ENCODE data around the gene TTC1. TPM values are rescaled to one million over a fixed set of nuclear protein-coding genes. Genes with fewer than 3 reads are reported as not detected.
A peak's percentile ranks its signal among the peaks of the same experiment; 100 is the strongest.

TTC1 gene
- total and polyA plus RNA-seq, 4 donors: 52.7 to 63.0 (median 59.1) TPM

DNA sequence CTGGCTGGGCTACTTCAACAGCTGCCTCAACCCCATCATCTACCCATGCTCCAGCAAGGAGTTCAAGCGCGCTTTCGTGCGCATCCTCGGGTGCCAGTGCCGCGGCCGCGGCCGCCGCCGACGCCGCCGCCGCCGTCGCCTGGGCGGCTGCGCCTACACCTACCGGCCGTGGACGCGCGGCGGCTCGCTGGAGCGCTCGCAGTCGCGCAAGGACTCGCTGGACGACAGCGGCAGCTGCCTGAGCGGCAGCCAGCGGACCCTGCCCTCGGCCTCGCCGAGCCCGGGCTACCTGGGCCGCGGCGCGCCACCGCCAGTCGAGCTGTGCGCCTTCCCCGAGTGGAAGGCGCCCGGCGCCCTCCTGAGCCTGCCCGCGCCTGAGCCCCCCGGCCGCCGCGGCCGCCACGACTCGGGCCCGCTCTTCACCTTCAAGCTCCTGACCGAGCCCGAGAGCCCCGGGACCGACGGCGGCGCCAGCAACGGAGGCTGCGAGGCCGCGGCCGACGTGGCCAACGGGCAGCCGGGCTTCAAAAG is 36.9 kb upstream of the TTC1 start:
- Histone ChIP-seq H3K4me3 (ENCODE audit: low read depth, low read length) (no peak overlapping the region), H3K27me3 (ENCODE audit: control insufficient read depth, insufficient read depth, low read length) (peaks cover 42% of the 10 kb centered on the region), H3K4me1 (ENCODE audit: control insufficient read depth, insufficient read depth, low read length) (peaks cover 9% of the 10 kb centered on the region), H3K36me3 (ENCODE audit: control insufficient read depth, insufficient read depth, low read length) (no peaks in the 10 kb centered on the region), H3K27ac (ENCODE audit: low read depth, low read length) (no peak overlapping the region), H3K9me3 (ENCODE audit: control insufficient read depth, insufficient read depth, low read length) (no peaks in the 10 kb centered on the region)
- WGBS (ENCODE audit: insufficient coverage): 1% methylated on average over 76 of the region's 76 CpGs
- peak in 2 of 6 donors; percentile 33 to 54 for DNase-seq (ENCODE audit: low read depth in 4 of 6, low spot score in 6 of 6)

DNA sequence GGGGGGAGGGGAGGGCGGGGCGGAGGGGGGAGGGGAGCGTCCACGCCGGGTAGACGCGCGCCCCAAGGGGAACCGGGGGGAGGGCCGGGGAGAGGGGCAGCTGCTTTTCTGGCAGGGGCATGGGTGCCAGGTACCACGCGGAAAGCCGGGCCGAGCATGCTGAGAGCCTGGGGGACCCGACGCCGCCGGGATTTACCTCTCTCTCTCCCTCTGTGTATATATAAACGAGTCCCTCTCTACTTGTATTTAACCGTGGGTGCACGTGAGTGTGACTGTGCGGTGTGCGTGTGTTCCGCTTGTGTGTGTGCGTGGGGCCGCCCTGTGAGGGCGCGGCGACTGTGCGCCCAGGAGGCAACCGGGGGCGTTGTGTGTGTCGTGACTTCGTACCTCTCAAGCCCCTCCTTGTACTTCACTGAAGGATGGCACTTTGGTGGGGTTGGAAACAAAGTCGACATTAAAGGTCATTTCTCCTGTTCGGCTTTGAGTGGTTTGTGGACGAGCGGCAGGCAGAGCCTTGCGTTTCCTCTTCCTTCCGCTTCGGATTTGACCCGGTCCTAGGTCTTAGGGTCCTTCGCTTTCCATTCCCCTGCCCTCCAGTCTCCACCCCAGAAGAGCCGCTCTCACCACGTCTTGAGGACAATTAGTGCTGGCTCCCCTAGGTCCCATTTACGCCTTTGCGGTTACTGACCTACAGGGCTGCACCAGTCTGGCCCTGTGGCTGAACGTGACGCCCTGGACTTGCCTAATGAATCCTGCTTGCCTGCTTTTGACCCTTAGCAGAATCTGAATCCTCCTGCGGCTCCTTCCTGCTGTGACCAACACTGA is 36.2 kb upstream of the TTC1 start:
- 35% methylated on average over 31 of the region's 50 CpGs for WGBS (ENCODE audit: insufficient coverage)
- peaks cover 9% of the 10 kb centered on the region for H3K4me1 ChIP-seq (ENCODE audit: control insufficient read depth, insufficient read depth, low read length)
- DNase-seq (ENCODE audit: low read depth in 4 of 6, low spot score in 6 of 6): no peak
- no peak overlapping the region for H3K27ac ChIP-seq (ENCODE audit: low read depth, low read length)
- H3K36me3 ChIP-seq (ENCODE audit: control insufficient read depth, insufficient read depth, low read length): no peaks in the 10 kb centered on the region
- H3K9me3 ChIP-seq (ENCODE audit: control insufficient read depth, insufficient read depth, low read length): no peaks in the 10 kb centered on the region
- no peak overlapping the region for H3K4me3 ChIP-seq (ENCODE audit: low read depth, low read length)
- peaks cover 42% of the 10 kb centered on the region for H3K27me3 ChIP-seq (ENCODE audit: control insufficient read depth, insufficient read depth, low read length)

DNA sequence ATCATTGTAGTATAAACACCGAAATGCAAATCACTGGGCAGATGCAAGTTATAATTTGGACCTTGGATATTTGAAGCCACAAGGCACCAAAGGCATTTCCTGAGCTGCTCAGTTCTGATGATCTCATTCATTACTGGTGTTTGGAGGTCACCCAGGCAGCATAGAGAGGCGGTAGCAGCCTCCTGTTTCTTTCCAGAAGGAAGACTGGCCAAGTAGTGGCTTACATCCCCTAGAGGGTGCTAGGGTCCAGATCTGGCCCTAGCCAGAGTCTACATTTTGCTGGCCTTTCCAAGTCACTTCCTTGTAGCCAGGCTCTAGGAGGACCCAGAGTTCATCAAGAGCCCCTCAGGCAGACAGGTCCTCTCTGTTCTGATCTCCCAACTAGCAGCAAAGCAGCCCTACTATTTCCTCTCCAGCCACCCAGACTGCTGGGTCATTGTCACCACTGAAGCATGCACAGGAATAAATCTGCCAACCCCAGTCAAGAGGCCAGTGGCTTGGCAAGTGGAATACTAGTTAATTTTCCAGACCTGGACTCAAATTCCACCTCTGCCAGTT is 33.4 kb upstream of the TTC1 start:
- Histone ChIP-seq H3K27me3 (ENCODE audit: control insufficient read depth, insufficient read depth, low read length) (peaks cover 35% of the 10 kb centered on the region), H3K4me1 (ENCODE audit: control insufficient read depth, insufficient read depth, low read length) (peaks cover 9% of the 10 kb centered on the region), H3K27ac (ENCODE audit: low read depth, low read length) (no peak overlapping the region), H3K36me3 (ENCODE audit: control insufficient read depth, insufficient read depth, low read length) (no peaks in the 10 kb centered on the region), H3K9me3 (ENCODE audit: control insufficient read depth, insufficient read depth, low read length) (no peaks in the 10 kb centered on the region), H3K4me3 (ENCODE audit: low read depth, low read length) (no peak overlapping the region)
- whole genome bisulfite sequencing (ENCODE audit: insufficient coverage): 75% methylated on average over 2 of the region's 2 CpGs
- DNase-seq (ENCODE audit: low read depth in 4 of 6, low spot score in 6 of 6): peak in 1 of 6 donors; percentile 7

DNA sequence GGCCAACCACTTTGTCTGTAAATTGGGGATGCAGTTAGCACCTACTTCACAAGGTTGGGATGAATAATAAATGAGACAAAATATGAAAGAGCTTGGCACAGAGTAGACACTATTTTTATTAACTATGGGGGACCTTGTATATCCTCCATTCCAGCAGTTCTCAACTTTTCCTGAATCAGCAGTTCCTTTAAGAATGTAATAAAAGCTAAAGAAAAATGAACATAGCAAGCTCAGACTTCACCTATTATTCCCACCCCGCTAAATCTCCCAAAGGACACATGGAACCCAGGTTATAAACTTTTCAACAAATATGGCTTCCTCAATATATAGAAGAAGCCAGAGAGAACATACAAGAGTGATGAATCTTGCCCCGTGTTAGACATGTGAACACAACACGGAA is 32.0 kb upstream of the TTC1 start:
- Histone ChIP-seq H3K4me3 (ENCODE audit: low read depth, low read length) (no peak overlapping the region), H3K9me3 (ENCODE audit: control insufficient read depth, insufficient read depth, low read length) (no peaks in the 10 kb centered on the region), H3K36me3 (ENCODE audit: control insufficient read depth, insufficient read depth, low read length) (no peaks in the 10 kb centered on the region), H3K27me3 (ENCODE audit: control insufficient read depth, insufficient read depth, low read length) (peaks cover 22% of the 10 kb centered on the region), H3K4me1 (ENCODE audit: control insufficient read depth, insufficient read depth, low read length) (peaks cover 5% of the 10 kb centered on the region), H3K27ac (ENCODE audit: low read depth, low read length) (no peak overlapping the region)
- DNase-seq (ENCODE audit: low read depth in 4 of 6, low spot score in 6 of 6): no peak
- 77% methylated on average over 2 of the region's 3 CpGs for WGBS (ENCODE audit: insufficient coverage)

DNA sequence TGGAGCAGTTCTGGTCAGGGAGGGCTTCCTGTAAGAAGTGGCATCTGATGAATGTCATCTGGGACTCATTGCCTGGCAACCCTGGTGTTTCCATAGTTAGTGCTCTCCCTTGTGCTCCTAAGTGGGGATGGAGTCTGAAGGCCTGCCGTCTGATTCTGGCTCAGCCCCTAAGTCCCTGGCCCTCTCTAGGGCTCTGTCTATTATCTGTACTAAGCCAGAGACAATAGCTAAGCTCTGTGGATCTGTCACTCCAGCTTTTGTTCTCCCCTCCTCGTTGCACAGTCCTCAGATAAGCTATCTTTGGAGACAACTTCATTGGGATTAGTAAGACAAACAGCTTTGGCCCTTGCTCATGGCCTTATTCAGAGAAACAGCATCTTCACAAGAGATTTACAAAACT is 30.6 kb upstream of the TTC1 start:
- Histone ChIP-seq H3K4me3 (ENCODE audit: low read depth, low read length) (no peak overlapping the region), H3K27me3 (ENCODE audit: control insufficient read depth, insufficient read depth, low read length) (peaks cover 12% of the 10 kb centered on the region), H3K27ac (ENCODE audit: low read depth, low read length) (no peak overlapping the region), H3K9me3 (ENCODE audit: control insufficient read depth, insufficient read depth, low read length) (no peaks in the 10 kb centered on the region), H3K36me3 (ENCODE audit: control insufficient read depth, insufficient read depth, low read length) (no peaks in the 10 kb centered on the region), H3K4me1 (ENCODE audit: control insufficient read depth, insufficient read depth, low read length) (no peaks in the 10 kb centered on the region)
- 13% methylated on average over 2 of the region's 2 CpGs for WGBS (ENCODE audit: insufficient coverage)
- no peak for DNase-seq (ENCODE audit: low read depth in 4 of 6, low spot score in 6 of 6)

DNA sequence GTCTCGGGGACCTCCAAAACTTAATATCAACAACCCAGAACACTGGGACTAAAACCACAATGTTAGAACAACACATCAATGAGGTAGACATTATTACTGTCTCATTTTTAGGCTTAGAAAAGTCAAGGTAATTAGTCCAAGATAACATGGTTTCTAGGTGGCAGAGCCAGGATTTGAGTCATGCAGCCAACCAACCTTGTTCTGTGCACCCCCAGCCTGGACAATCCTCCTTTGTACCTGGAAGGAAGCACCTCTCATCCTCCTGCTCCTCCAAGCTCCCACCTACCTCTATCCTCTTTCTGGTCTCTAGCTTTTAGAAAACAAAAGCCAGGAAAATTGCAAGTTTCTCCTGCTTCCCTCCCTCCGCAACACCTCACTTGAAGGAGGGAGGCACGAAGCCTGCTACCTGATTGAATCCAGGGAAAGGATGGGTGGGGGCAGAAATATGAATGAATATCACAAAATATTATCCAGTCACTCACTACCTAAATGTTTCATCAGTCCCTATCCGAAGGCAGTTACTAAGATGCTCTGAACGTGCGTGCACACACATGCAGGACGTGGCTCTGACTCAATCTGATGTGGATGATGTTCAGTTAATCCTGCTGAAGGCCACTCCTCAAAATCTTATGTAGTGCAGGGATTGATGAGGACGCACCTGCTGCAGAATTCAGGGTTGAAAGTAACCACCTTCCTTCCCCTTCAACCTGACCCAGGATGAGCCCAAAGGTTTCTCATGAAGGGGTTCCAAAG is 26.3 kb upstream of the TTC1 start:
- Histone ChIP-seq H3K9me3 (ENCODE audit: control insufficient read depth, insufficient read depth, low read length) (no peaks in the 10 kb centered on the region), H3K36me3 (ENCODE audit: control insufficient read depth, insufficient read depth, low read length) (no peaks in the 10 kb centered on the region), H3K4me3 (ENCODE audit: low read depth, low read length) (no peak overlapping the region), H3K27me3 (ENCODE audit: control insufficient read depth, insufficient read depth, low read length) (peaks cover 20% of the 10 kb centered on the region), H3K4me1 (ENCODE audit: control insufficient read depth, insufficient read depth, low read length) (peaks cover 11% of the 10 kb centered on the region), H3K27ac (ENCODE audit: low read depth, low read length) (no peak overlapping the region)
- WGBS (ENCODE audit: insufficient coverage): 100% methylated on average over 3 of the region's 8 CpGs
- DNase-seq (ENCODE audit: low read depth in 4 of 6, low spot score in 6 of 6): no peak

DNA sequence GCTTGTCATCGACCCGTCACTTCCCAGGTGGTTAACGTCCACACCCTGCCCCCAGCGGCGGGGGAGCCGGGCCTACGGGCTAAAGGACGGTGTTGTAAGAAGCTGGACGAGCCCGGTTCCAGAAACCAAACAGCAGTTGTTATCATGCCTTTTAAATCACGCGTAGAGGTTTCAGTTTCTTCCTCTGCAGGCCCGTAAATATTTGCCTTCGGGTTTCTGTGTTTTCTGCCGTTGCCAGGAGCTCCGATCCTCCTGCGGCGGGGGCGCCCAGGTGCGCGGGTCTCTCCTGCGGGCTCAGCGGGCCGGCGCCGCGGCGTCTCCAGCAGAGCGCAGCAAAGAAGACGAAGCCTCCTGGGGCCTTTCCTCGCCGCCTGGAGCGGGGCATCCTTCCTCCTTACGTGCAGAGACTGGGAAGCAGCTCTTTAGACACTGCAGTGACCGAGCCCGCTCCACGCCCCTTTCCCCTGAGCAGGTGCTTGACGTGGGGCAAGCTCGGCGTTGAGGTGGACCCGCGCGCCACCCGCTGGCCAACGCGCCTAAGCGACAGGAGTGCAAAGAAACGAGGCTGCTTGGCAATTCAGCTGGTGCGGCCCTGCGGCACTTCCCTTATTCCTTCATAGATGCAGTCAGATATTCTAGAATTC is 21.8 kb upstream of the TTC1 start:
- Histone ChIP-seq H3K27ac (ENCODE audit: low read depth, low read length) (no peak overlapping the region), H3K4me3 (ENCODE audit: low read depth, low read length) (peak overlapping the region; percentile 32), H3K4me1 (ENCODE audit: control insufficient read depth, insufficient read depth, low read length) (peaks cover 11% of the 10 kb centered on the region), H3K9me3 (ENCODE audit: control insufficient read depth, insufficient read depth, low read length) (no peaks in the 10 kb centered on the region), H3K27me3 (ENCODE audit: control insufficient read depth, insufficient read depth, low read length) (peaks cover 21% of the 10 kb centered on the region), H3K36me3 (ENCODE audit: control insufficient read depth, insufficient read depth, low read length) (no peaks in the 10 kb centered on the region)
- DNase-seq (ENCODE audit: low read depth in 4 of 6, low spot score in 6 of 6): peak; percentile 21 to 95 (median 63)
- under 1% methylated on average over 46 of the region's 50 CpGs for WGBS (ENCODE audit: insufficient coverage)

DNA sequence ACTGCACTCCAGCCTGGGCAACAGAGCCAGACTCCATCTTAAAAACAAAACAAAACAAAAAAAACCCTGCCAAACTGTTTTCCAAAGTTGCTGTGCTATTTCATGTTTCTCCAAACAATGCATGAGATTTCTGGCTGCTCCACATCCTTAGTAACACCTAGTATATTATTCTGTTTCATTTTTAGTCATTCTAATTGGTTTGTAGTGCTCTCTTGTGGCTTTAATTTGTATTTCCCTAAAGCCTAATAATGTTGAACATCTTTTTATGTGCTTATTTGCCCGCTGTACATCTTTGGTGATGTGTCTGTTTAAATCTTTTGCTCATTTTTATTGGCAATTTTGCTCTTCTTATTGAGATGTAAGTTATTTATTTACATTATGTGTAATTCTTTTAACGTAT is 18.4 kb upstream of the TTC1 start:
- H3K4me1 ChIP-seq (ENCODE audit: control insufficient read depth, insufficient read depth, low read length): peaks cover 11% of the 10 kb centered on the region
- peaks cover 2% of the 10 kb centered on the region for H3K9me3 ChIP-seq (ENCODE audit: control insufficient read depth, insufficient read depth, low read length)
- peak in 1 of 6 donors; percentile 71 for DNase-seq (ENCODE audit: low read depth in 4 of 6, low spot score in 6 of 6)
- no CpG with 5 or more reads among the region's 2 CpGs for WGBS (ENCODE audit: insufficient coverage)
- H3K27me3 ChIP-seq (ENCODE audit: control insufficient read depth, insufficient read depth, low read length): peaks cover 21% of the 10 kb centered on the region
- no peak overlapping the region for H3K27ac ChIP-seq (ENCODE audit: low read depth, low read length)
- H3K4me3 ChIP-seq (ENCODE audit: low read depth, low read length): no peak overlapping the region
- no peaks in the 10 kb centered on the region for H3K36me3 ChIP-seq (ENCODE audit: control insufficient read depth, insufficient read depth, low read length)

DNA sequence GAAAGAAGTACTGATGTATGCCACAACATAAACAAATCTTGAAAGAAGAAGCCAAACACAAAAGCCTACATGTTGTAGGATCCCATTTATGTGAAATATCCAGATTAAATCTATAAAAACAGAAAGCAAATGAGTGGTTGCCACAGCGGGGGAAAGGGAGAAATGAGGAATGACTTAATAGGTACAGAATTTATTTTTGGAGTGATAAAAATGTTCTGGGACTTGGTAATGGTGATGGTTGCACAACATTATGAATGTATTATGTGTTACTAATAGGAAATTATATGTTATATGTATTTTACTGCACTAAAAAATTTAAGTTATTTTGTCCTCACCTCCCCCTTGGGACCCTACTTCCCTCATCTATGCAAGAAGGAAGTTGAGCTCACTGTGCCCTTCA is 16.4 kb upstream of the TTC1 start:
- DNase-seq (ENCODE audit: low read depth in 4 of 6, low spot score in 6 of 6): no peak
- no CpG with 5 or more reads among the region's 1 CpG for WGBS (ENCODE audit: insufficient coverage)
- H3K4me1 ChIP-seq (ENCODE audit: control insufficient read depth, insufficient read depth, low read length): peaks cover 1% of the 10 kb centered on the region
- H3K27ac ChIP-seq (ENCODE audit: low read depth, low read length): no peak overlapping the region
- no peaks in the 10 kb centered on the region for H3K36me3 ChIP-seq (ENCODE audit: control insufficient read depth, insufficient read depth, low read length)
- H3K27me3 ChIP-seq (ENCODE audit: control insufficient read depth, insufficient read depth, low read length): peaks cover 7% of the 10 kb centered on the region
- H3K4me3 ChIP-seq (ENCODE audit: low read depth, low read length): no peak overlapping the region
- H3K9me3 ChIP-seq (ENCODE audit: control insufficient read depth, insufficient read depth, low read length): peaks cover 2% of the 10 kb centered on the region
